ENCODE results near the gene SLF2. TPM values are rescaled to one million over a fixed set of nuclear protein-coding genes. Genes with fewer than 3 reads are reported as not detected.

Gene SLF2
- total and polyA plus RNA-seq, 2 donors from 2014 or later: 6.7 to 29.6 TPM

DNA sequence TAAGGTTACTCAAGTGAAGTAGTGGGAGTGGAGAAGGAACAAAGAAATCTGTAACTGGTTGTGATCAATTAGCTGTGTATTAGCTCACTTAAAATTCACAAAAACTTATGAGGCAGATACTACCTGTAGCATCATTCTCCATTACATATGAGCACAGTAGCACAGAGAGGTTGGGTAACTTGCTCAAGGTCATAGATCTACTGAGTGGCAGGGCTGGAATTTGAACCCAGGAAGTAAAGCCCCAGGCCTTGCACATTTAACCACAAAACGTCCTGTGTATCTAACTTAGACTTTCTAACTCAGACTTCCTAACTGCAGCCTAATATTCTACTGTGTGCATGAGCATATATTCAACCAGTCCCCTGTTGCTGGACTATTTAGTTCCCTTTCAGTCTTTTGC is 5.6 kb upstream of the SLF2 start:
- no peak for FAIRE-seq
- intact Hi-C loops (cut with DNase I): no loop called here
- H3K9ac ChIP-seq (ENCODE audit: low read length in 3 of 3): no peak overlapping the region

GRCh38 chr10:100907773-100908363 is 4.9 kb upstream of the SLF2 start:
- Histone ChIP-seq H3K9ac (ENCODE audit: low read length in 3 of 3) (no peak overlapping the region), H3K9me3 (ENCODE audit: control insufficient read depth in 2 of 3, insufficient read depth in 1 of 3, low read length in 3 of 3) (no peaks in the 10 kb centered on the region), H3K4me3 (ENCODE audit: low read length in 3 of 3) (no peak overlapping the region), H3K27me3 (ENCODE audit: control insufficient read depth, insufficient read depth, low read length) (no peaks in the 10 kb centered on the region), H3K4me1 (ENCODE audit: control insufficient read depth in 2 of 3, insufficient read depth in 2 of 3, low read depth in 1 of 3, low read length in 3 of 3) (peaks cover 3 to 12% (median 8%) of the 10 kb centered on the region in 3 donors), H3K36me3 (ENCODE audit: control insufficient read depth in 2 of 3, insufficient read depth in 3 of 3, low read length in 3 of 3) (no peaks in the 10 kb centered on the region), H3K27ac (ENCODE audit: low read depth in 2 of 2, low read length in 2 of 2) (no peak overlapping the region)
- TF ChIP-seq, protein P1, sequence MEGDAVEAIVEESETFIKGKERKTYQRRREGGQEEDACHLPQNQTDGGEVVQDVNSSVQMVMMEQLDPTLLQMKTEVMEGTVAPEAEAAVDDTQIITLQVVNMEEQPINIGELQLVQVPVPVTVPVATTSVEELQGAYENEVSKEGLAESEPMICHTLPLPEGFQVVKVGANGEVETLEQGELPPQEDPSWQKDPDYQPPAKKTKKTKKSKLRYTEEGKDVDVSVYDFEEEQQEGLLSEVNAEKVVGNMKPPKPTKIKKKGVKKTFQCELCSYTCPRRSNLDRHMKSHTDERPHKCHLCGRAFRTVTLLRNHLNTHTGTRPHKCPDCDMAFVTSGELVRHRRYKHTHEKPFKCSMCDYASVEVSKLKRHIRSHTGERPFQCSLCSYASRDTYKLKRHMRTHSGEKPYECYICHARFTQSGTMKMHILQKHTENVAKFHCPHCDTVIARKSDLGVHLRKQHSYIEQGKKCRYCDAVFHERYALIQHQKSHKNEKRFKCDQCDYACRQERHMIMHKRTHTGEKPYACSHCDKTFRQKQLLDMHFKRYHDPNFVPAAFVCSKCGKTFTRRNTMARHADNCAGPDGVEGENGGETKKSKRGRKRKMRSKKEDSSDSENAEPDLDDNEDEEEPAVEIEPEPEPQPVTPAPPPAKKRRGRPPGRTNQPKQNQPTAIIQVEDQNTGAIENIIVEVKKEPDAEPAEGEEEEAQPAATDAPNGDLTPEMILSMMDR (IDR thresholded peaks at IDR 0.05; ENCODE audit: borderline replicate concordance, extremely low read depth, insufficient read depth): no peak
- DNase-seq (no peak), FAIRE-seq (no peak)
- intact Hi-C loops (cut with DNase I): no loop called here

More for the DNA sequence above, 5.6 kb upstream of the SLF2 start:
- peaks cover 3 to 10% (median 8%) of the 10 kb centered on the region in 3 donors for H3K4me1 ChIP-seq (ENCODE audit: control insufficient read depth in 2 of 3, insufficient read depth in 2 of 3, low read depth in 1 of 3, low read length in 3 of 3)
- H3K9me3 ChIP-seq (ENCODE audit: control insufficient read depth in 2 of 3, insufficient read depth in 1 of 3, low read length in 3 of 3): no peaks in the 10 kb centered on the region
- H3K36me3 ChIP-seq (ENCODE audit: control insufficient read depth in 2 of 3, insufficient read depth in 3 of 3, low read length in 3 of 3): no peaks in the 10 kb centered on the region
- no peak overlapping the region for H3K4me3 ChIP-seq (ENCODE audit: low read length in 3 of 3)
- H3K27ac ChIP-seq (ENCODE audit: low read depth in 2 of 2, low read length in 2 of 2): no peak overlapping the region
- DNase-seq: no peak
- TF ChIP-seq, protein P1 (IDR thresholded peaks at IDR 0.05; ENCODE audit: borderline replicate concordance, extremely low read depth, insufficient read depth): no peak
- H3K27me3 ChIP-seq (ENCODE audit: control insufficient read depth, insufficient read depth, low read length): no peaks in the 10 kb centered on the region

DNA sequence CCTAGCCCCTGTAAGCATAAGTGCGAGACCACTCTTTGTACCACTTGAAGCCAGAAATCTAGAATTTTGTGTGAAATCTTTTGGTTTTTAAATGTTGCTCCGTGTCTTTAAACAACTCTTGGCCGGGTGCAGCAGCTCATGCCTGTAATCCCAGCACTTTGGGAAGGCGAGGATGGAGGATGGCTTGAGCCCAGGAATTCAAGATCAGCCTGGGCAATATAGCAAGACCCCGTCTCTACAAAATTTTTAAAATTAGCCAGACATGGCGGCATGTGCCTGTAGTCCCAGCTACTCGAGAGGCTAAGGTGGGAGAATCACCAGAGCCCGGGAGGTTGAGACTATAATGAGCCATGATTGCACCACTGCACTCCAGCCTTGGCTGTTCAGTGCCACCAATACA is 4.4 kb upstream of the SLF2 start:
- TF ChIP-seq, protein P1 (IDR thresholded peaks at IDR 0.05; ENCODE audit: borderline replicate concordance, extremely low read depth, insufficient read depth): no peak
- H3K27ac ChIP-seq (ENCODE audit: low read depth in 2 of 2, low read length in 2 of 2): no peak overlapping the region
- H3K4me1 ChIP-seq (ENCODE audit: control insufficient read depth in 2 of 3, insufficient read depth in 2 of 3, low read depth in 1 of 3, low read length in 3 of 3): peaks cover 3 to 12% (median 8%) of the 10 kb centered on the region in 3 donors
- H3K4me3 ChIP-seq (ENCODE audit: low read length in 3 of 3): no peak overlapping the region
- intact Hi-C loops (cut with DNase I): no loop called here
- FAIRE-seq (no peak), DNase-seq (no peak)
- H3K9ac ChIP-seq (ENCODE audit: low read length in 3 of 3): no peak overlapping the region
- no peaks in the 10 kb centered on the region for H3K9me3 ChIP-seq (ENCODE audit: control insufficient read depth in 2 of 3, insufficient read depth in 1 of 3, low read length in 3 of 3)
- no peaks in the 10 kb centered on the region for H3K27me3 ChIP-seq (ENCODE audit: control insufficient read depth, insufficient read depth, low read length)
- no peaks in the 10 kb centered on the region for H3K36me3 ChIP-seq (ENCODE audit: control insufficient read depth in 2 of 3, insufficient read depth in 3 of 3, low read length in 3 of 3)

Data from kidney (tissue), 14 donors.